A673 (cell line): ENCODE measurements around the gene APBB2. TPM values are rescaled to one million over a fixed set of nuclear protein-coding genes. Genes with fewer than 3 reads are reported as not detected.

ENCODE experiments used
- BruUV-seq: library from RNA; stranded (reverse); fragments of 400-500 nt; replicated peaks from 2 replicates; lab custom pipeline; 2021; lab: Mats Ljungman, UMichigan
- CTCF ChIA-PET: fragments of 300-600 bp; sonication (Branson Sonifier 250); formaldehyde crosslinking; loops from one replicate; lab custom pipeline; 2022; ENCODE audit warnings: antibody characterized with exemption; lab: Charles Lee
- POLR2A ChIA-PET: fragments of 300-600 bp; sonication (Branson Sonifier 250); formaldehyde crosslinking; loops from one replicate; lab custom pipeline; 2022; ENCODE audit warnings: antibody characterized with exemption; ENCODE audit not compliant: low non-redundant PET; lab: Charles Lee
- DNase-seq: peaks from one replicate; pipeline ENCODE4 v3.0.0-alpha.2; 2015; ENCODE audit warnings: low spot score
- H3K27ac ChIP-seq: fragments of 200-600 bp; sonication (generic); 2 replicates; pipeline ENCODE4 v1.5.1; 2016; ENCODE audit warnings: mixed run types, low read depth, mild to moderate bottlenecking, mixed read lengths, antibody characterized with exemption, low read length; ENCODE audit not compliant: poor library complexity, severe bottlenecking
- H3K27me3 ChIP-seq: fragments of 200-600 bp; sonication (generic); replicated peaks from 2 replicates; pipeline ENCODE4 v1.6.1; 2017; ENCODE audit warnings: mixed run types, low read depth, mild to moderate bottlenecking, mixed read lengths, antibody characterized with exemption, low read length; ENCODE audit not compliant: insufficient read depth, poor library complexity
- H3K36me3 ChIP-seq: fragments of 200-600 bp; sonication (generic); 2 replicates; pipeline ENCODE4 v1.6.1; 2016; ENCODE audit warnings: mixed run types, mild to moderate bottlenecking, mixed read lengths, antibody characterized with exemption, low read length; ENCODE audit not compliant: insufficient read depth, poor library complexity, severe bottlenecking
- H3K4me1 ChIP-seq: fragments of 200-600 bp; sonication (generic); 2 replicates; pipeline ENCODE4 v1.6.1; 2017; ENCODE audit warnings: mixed run types, mild to moderate bottlenecking, mixed read lengths, antibody characterized with exemption, low read length; ENCODE audit not compliant: insufficient read depth, poor library complexity, severe bottlenecking
- H3K4me3 ChIP-seq: fragments of 200-600 bp; sonication (generic); 2 replicates; pipeline ENCODE4 v1.5.1; 2016; ENCODE audit warnings: low read depth, mixed run types, mild to moderate bottlenecking, mixed read lengths, low read length; ENCODE audit not compliant: poor library complexity, severe bottlenecking
- H3K9me3 ChIP-seq: fragments of 200-600 bp; sonication (generic); 2 replicates; pipeline ENCODE4 v1.6.1; 2016; ENCODE audit warnings: mixed run types, low read depth, mild to moderate bottlenecking, mixed read lengths, antibody characterized with exemption, low read length; ENCODE audit not compliant: poor library complexity, severe bottlenecking
- EZH2 ChIP-seq: fragments of 200-600 bp; sonication (generic); IDR thresholded peaks from 2 replicates; pipeline ENCODE4 v1.6.1; 2017; ENCODE audit warnings: borderline replicate concordance, low read depth, mild to moderate bottlenecking, mixed read lengths, antibody characterized with exemption, low read length; ENCODE audit not compliant: poor library complexity, severe bottlenecking
- intact Hi-C: fragments of 100-400 bp; cut with micrococcal nuclease; formaldehyde crosslinking; loops from one replicate; pipeline ENCODE4 v1.10.0; 2022; ENCODE audit not compliant: unreplicated experiment
- total RNA-seq: library from RNA; stranded (reverse); gene quantifications from 2 replicates; pipeline ENCODE4 v1.2.3, GENCODE V29; 2021
- TF ChIP-seq, protein P1 (sequence below): fragments of 300-800, 200-600 bp; sonication (generic); conservative IDR thresholded peaks from 2 replicates; pipeline ENCODE4 v1.5.1; 2017; ENCODE audit warnings: low read depth, mild to moderate bottlenecking, antibody characterized with exemption, low read length, moderate library complexity, mixed read lengths

Gene APBB2
- total RNA-seq, 1 experiment from 2014 or later, result 10.3 TPM

DNA sequence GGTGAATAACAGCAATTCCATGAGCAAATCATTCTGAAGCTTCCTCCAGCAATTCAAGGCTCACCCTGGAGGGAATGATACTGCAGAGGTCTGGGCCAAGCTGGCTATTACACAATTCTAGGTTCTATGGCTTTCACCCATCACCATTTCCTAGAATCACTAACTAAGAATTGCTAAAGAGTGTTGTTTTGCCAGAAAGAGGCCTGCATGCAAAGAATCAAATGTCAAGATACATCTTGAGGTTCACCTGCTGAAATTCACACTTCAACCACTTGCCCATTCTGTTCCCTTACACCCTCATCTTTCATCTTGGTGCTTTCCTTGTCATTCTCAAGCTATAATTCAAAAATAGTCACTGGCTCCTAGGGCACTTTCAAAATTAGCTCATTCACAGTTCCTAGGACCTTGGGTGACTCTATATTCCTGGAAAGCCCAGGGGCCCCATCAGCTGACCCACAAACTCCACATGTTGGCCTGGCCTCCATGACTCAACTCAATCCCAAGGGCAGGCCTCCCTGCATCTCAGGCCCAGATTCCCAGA is 7.0 kb downstream of the APBB2 start:
- ChIA-PET CTCF (no interaction called here), POLR2A (no interaction called here)
- TF ChIP-seq, protein P1, sequence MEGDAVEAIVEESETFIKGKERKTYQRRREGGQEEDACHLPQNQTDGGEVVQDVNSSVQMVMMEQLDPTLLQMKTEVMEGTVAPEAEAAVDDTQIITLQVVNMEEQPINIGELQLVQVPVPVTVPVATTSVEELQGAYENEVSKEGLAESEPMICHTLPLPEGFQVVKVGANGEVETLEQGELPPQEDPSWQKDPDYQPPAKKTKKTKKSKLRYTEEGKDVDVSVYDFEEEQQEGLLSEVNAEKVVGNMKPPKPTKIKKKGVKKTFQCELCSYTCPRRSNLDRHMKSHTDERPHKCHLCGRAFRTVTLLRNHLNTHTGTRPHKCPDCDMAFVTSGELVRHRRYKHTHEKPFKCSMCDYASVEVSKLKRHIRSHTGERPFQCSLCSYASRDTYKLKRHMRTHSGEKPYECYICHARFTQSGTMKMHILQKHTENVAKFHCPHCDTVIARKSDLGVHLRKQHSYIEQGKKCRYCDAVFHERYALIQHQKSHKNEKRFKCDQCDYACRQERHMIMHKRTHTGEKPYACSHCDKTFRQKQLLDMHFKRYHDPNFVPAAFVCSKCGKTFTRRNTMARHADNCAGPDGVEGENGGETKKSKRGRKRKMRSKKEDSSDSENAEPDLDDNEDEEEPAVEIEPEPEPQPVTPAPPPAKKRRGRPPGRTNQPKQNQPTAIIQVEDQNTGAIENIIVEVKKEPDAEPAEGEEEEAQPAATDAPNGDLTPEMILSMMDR, result no peak
- TF ChIP-seq EZH2, result no peak
- intact Hi-C loops, result no loop called here
- no peaks in the 10 kb centered on the region for H3K36me3 ChIP-seq
- no TSS peak for BruUV-seq
- H3K27ac ChIP-seq, result no peak overlapping the region
- DNase-seq, result no peak
- H3K4me1 ChIP-seq, result peaks cover 29% of the 10 kb centered on the region
- peaks cover 6% of the 10 kb centered on the region for H3K27me3 ChIP-seq
- no peak overlapping the region for H3K4me3 ChIP-seq
- H3K9me3 ChIP-seq, result no peaks in the 10 kb centered on the region

DNA sequence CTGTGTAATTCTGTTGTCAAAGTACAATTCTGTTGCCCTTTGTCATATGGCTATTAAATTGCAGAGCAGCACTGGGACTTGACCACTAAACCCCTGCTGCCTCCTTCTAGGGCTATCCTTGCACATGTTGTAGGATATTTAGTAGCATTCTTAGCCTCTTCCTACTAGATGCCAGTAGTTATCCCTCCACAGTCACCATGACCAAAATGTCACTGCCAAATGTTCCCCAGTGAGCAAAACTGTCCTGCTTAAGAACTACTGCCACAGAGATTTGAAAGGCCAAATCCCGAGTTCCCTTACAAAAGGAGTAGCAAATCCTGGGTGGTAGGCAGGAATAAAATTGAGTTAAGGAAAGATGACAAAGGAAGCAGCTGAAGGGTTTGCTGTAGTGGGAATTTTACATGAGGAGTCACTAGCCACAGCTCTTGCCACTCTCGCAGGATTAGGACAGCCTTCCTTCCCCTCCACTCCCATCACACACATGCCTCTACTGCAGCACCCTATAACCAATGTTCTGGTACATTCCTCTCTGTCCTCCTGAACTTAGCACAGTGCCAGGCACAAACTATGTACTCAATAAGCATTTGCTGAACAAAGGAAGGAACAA is 8.4 kb downstream of the APBB2 start:
- Histone ChIP-seq H3K4me1 (peaks cover 32% of the 10 kb centered on the region), H3K27ac (no peak overlapping the region), H3K9me3 (no peaks in the 10 kb centered on the region), H3K27me3 (no peaks in the 10 kb centered on the region), H3K4me3 (no peak overlapping the region), H3K36me3 (no peaks in the 10 kb centered on the region)
- TF ChIP-seq, protein P1, result no peak
- no peak for TF ChIP-seq EZH2
- DNase-seq, result no peak
- ChIA-PET POLR2A (no interaction called here), CTCF (interaction anchor here (0.6 kb wide), 1 partner anchor 7 kb away, joined by 3 read pairs; no protein-coding TSS in a partner anchor)
- BruUV-seq, result no TSS peak
- intact Hi-C loops, result no loop called here

DNA sequence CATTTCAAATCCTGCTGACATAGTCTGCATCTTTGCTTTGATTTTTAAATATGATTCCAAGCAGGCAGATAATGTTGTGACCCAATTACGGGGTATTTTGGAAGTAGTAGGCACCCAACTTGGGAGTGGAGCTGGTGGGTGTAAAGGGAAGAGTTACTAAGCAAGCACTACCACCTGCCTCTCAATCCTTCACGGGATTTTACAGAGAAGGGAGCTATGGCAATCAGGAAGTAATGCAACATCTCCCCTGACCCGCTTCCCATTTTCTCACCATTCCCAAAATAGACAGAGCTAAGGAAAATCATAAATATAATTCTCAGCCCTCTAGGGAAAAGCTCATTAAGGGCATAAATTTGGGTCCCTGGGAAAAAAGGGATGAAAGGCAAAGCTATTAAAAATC is 9.2 kb downstream of the APBB2 start:
- Histone ChIP-seq H3K36me3 (no peaks in the 10 kb centered on the region), H3K27me3 (no peaks in the 10 kb centered on the region), H3K4me1 (peaks cover 32% of the 10 kb centered on the region), H3K4me3 (no peak overlapping the region), H3K9me3 (no peaks in the 10 kb centered on the region), H3K27ac (no peak overlapping the region)
- ChIA-PET CTCF (interaction anchor here (0.6 kb wide), 1 partner anchor 8 kb away, joined by 3 read pairs; no protein-coding TSS in a partner anchor), POLR2A (interaction anchor here (0.5 kb wide), 1 partner anchor 1847 kb away, joined by 5 read pairs; no protein-coding TSS in a partner anchor)
- BruUV-seq, result no TSS peak
- intact Hi-C loops, result no loop called here
- TF ChIP-seq, protein P1, result no peak
- no peak for TF ChIP-seq EZH2
- DNase-seq, result no peak
